Fibroblast of lung (primary cell): Measurements from ENCODE around the gene TOMM7. TPM values are rescaled to one million over a fixed set of nuclear protein-coding genes. Genes with fewer than 3 reads are reported as not detected.

Source experiments
- DNase-seq, 2 donors: peaks; one replicate each; pipeline versions ENCODE4 v3.0.0 to v3.0.0-alpha.2; 2010; ENCODE audit warnings: low read depth in 2 of 2
- H2AFZ ChIP-seq: 2 replicates; pipeline ENCODE4 v1.5.1; 2012; ENCODE audit warnings: low read length, control low read depth, inconsistent platforms
- H3K27ac ChIP-seq: 2 replicates; pipeline ENCODE4 v1.5.1; 2011; ENCODE audit warnings: low read length, control low read depth; ENCODE audit not compliant: insufficient read depth
- H3K27me3 ChIP-seq: 2 replicates; pipeline ENCODE4 v1.5.1; 2011; ENCODE audit warnings: mild to moderate bottlenecking, low read length; ENCODE audit not compliant: control insufficient read depth, insufficient read depth
- H3K36me3 ChIP-seq: 2 replicates; pipeline ENCODE4 v1.5.1; 2011; ENCODE audit warnings: low read length; ENCODE audit not compliant: control insufficient read depth, insufficient read depth
- H3K4me1 ChIP-seq: 2 replicates; pipeline ENCODE4 v1.5.1; 2011; ENCODE audit warnings: low read length; ENCODE audit not compliant: control insufficient read depth, insufficient read depth; ENCODE audit errors: extremely low read depth
- H3K4me2 ChIP-seq: 2 replicates; pipeline ENCODE4 v1.5.1; 2011; ENCODE audit warnings: low read length, control low read depth; ENCODE audit not compliant: insufficient read depth; ENCODE audit errors: extremely low read depth
- H3K4me3 ChIP-seq, 4 experiments: fragments of 200-600 bp in 1 of 4; sonication (generic) in 1 of 4; replicated peaks in 1 of 4; 2 replicates each; pipeline ENCODE4 v1.5.1; 2011 to 2016; ENCODE audit warnings: low read length in 4 of 4, low read depth in 3 of 4, mild to moderate bottlenecking in 3 of 4, control low read depth in 2 of 4, inconsistent platforms in 1 of 4, mixed read lengths in 1 of 4; ENCODE audit not compliant: insufficient read depth in 1 of 4; ENCODE audit errors: control extremely low read depth in 1 of 4
- H3K79me2 ChIP-seq: 2 replicates; pipeline ENCODE4 v1.5.1; 2012; ENCODE audit warnings: mild to moderate bottlenecking, low read length, inconsistent platforms; ENCODE audit not compliant: control insufficient read depth, insufficient read depth
- H3K9ac ChIP-seq: 2 replicates; pipeline ENCODE4 v1.5.1; 2011; ENCODE audit warnings: mild to moderate bottlenecking, low read length, control low read depth; ENCODE audit not compliant: insufficient read depth
- H3K9me3 ChIP-seq: 2 replicates; pipeline ENCODE4 v1.5.1; 2012; ENCODE audit warnings: low read depth, low read length; ENCODE audit not compliant: control insufficient read depth, insufficient read depth
- H4K20me1 ChIP-seq: 2 replicates; pipeline ENCODE4 v1.5.1; 2011; ENCODE audit warnings: low read length; ENCODE audit not compliant: control insufficient read depth, insufficient read depth; ENCODE audit errors: extremely low read depth
- EZH2 ChIP-seq: IDR thresholded peaks from 2 replicates; pipeline ENCODE4 v1.5.1; 2012; ENCODE audit warnings: low read length, control low read depth, mild to moderate bottlenecking; ENCODE audit errors: missing control alignments
- polyA plus RNA-seq, 2 donors: library from polyadenylated mRNA; depleted of rRNA in 1 of 2; stranded (reverse) in 1 of 2; unstranded in 1 of 2; fragments of >200 nt; gene quantifications; 2 replicates each; pipeline ENCODE4 v1.2.1, GENCODE V29; 2011 to 2012; ENCODE audit warnings: missing spikeins in 1 of 2
- total RNA-seq: library from RNA; depleted of rRNA; stranded (reverse); fragments of >200 nt; gene quantifications from 2 replicates; pipeline ENCODE4 v1.2.1, GENCODE V29; 2014
- TF ChIP-seq, protein P1 (sequence below), 2 donors: IDR thresholded peaks in 1 of 2; conservative IDR thresholded peaks in 1 of 2; 1 replicate in 1 of 2; 2 replicates in 1 of 2; pipeline ENCODE4 v1.5.1; 2011 to 2012; ENCODE audit warnings: low read length in 2 of 2, control low read depth in 1 of 2, inconsistent platforms in 1 of 2, low read depth in 1 of 2, mild to moderate bottlenecking in 1 of 2

Gene TOMM7
- total and polyA plus RNA-seq, 2 donors (not counting 1 experiment from before 2014, with no cell fraction given), result 239 to 275 TPM

- DNase-seq, result no peak
- Histone ChIP-seq H3K27me3 (no peaks in the 10 kb centered on the region), H3K4me1 (peaks cover 2% of the 10 kb centered on the region), H3K36me3 (no peaks in the 10 kb centered on the region), H3K9ac (no peak overlapping the region), H3K4me2 (no peak overlapping the region), H2AFZ (no peak overlapping the region), H3K27ac (no peak overlapping the region), H3K79me2 (no peaks in the 10 kb centered on the region), H3K4me3 (no peak overlapping the region), H4K20me1 (no peaks in the 10 kb centered on the region), H3K9me3 (no peaks in the 10 kb centered on the region)
- TF ChIP-seq, protein P1, sequence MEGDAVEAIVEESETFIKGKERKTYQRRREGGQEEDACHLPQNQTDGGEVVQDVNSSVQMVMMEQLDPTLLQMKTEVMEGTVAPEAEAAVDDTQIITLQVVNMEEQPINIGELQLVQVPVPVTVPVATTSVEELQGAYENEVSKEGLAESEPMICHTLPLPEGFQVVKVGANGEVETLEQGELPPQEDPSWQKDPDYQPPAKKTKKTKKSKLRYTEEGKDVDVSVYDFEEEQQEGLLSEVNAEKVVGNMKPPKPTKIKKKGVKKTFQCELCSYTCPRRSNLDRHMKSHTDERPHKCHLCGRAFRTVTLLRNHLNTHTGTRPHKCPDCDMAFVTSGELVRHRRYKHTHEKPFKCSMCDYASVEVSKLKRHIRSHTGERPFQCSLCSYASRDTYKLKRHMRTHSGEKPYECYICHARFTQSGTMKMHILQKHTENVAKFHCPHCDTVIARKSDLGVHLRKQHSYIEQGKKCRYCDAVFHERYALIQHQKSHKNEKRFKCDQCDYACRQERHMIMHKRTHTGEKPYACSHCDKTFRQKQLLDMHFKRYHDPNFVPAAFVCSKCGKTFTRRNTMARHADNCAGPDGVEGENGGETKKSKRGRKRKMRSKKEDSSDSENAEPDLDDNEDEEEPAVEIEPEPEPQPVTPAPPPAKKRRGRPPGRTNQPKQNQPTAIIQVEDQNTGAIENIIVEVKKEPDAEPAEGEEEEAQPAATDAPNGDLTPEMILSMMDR (conservative IDR thresholded peaks at IDR 0.05 in 1 of 2, IDR thresholded peaks at IDR 0.05 in 1 of 2; ENCODE audit: low read depth in 1 of 2, low read length in 2 of 2), result no peak
- TF ChIP-seq EZH2, result no peak
These were observed 45.7 kb downstream of the TOMM7 start for GRCh38 chr7:22776964-22777363.

DNA sequence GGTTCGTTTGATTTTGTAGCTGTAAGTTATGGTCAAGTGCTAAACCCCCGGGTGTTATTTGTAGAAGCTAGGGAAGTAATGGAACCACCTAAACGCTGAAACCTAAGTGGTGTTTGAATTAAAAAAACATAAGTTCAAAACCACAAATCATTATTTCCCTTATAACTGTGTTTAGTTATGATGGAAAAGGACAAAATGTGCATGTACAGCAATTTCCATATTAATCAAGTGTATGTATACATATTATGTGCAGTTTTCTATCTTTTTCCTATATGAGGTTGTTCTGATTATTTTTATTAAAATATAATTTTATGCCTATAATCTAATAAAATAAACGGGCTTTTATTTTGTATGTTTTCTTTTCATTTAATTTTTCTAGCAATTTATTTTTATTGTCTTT, 49.8 kb downstream of the TOMM7 start:
- no peaks in the 10 kb centered on the region for H3K36me3 ChIP-seq
- no peak for TF ChIP-seq EZH2
- TF ChIP-seq, protein P1 (conservative IDR thresholded peaks at IDR 0.05 in 1 of 2, IDR thresholded peaks at IDR 0.05 in 1 of 2; ENCODE audit: low read depth in 1 of 2, low read length in 2 of 2), result no peak
- no peak overlapping the region for H3K9ac ChIP-seq
- H3K4me3 ChIP-seq, result no peak overlapping the region
- no peaks in the 10 kb centered on the region for H3K4me1 ChIP-seq
- H2AFZ ChIP-seq, result no peak overlapping the region
- no peaks in the 10 kb centered on the region for H3K79me2 ChIP-seq
- no peak overlapping the region for H3K27ac ChIP-seq
- H3K9me3 ChIP-seq, result no peaks in the 10 kb centered on the region
- H3K4me2 ChIP-seq, result no peak overlapping the region
- DNase-seq, result no peak
- H4K20me1 ChIP-seq, result no peaks in the 10 kb centered on the region
- no peaks in the 10 kb centered on the region for H3K27me3 ChIP-seq

GRCh38 chr7:22771872-22772228, 50.8 kb downstream of the TOMM7 start:
- Histone ChIP-seq H4K20me1 (no peaks in the 10 kb centered on the region), H3K36me3 (no peaks in the 10 kb centered on the region), H3K9ac (no peak overlapping the region), H3K27ac (no peak overlapping the region), H3K4me1 (no peaks in the 10 kb centered on the region), H3K4me3 (no peak overlapping the region), H3K4me2 (no peak overlapping the region), H2AFZ (no peak overlapping the region), H3K9me3 (no peaks in the 10 kb centered on the region), H3K27me3 (no peaks in the 10 kb centered on the region), H3K79me2 (no peaks in the 10 kb centered on the region)
- TF ChIP-seq EZH2, result no peak
- TF ChIP-seq, protein P1 (conservative IDR thresholded peaks at IDR 0.05 in 1 of 2, IDR thresholded peaks at IDR 0.05 in 1 of 2; ENCODE audit: low read depth in 1 of 2, low read length in 2 of 2), result no peak
- no peak for DNase-seq
